ENCODE measurements around the gene NARS2. TPM values are rescaled to one million over a fixed set of nuclear protein-coding genes. Genes with fewer than 3 reads are reported as not detected.

Gene NARS2
- total and polyA plus RNA-seq, 9 of the 15 experiments (the other 6 are each of a cell fraction or from before 2014, with no cell fraction given), result 26.8 to 48.0 (median 34.2) TPM

GRCh38 chr11:78417888-78418583, 156.6 kb downstream of the NARS2 start (continued):
- TF ChIP-seq ZNF224 (CRISPR knock-in tag; IDR thresholded peaks at IDR 0.05) (no peak), MTA3 (IDR thresholded peaks at IDR 0.05; ENCODE audit: borderline replicate concordance) (peak; percentile 77), CSDE1 (IDR thresholded peaks at IDR 0.05) (no peak), CBX1 (IDR thresholded peaks at IDR 0.05; ENCODE audit: low read depth) (peak; percentile 28; the same call in 1 of the 2 replicates), ETS1 (conservative IDR thresholded peaks at IDR 0.05; ENCODE audit: control insufficient read depth, low read depth, low read length) (peak; percentile 58), NRF1 (conservative IDR thresholded peaks at IDR 0.05 in 1 of 2, IDR thresholded peaks at IDR 0.05 in 1 of 2) (peak; percentile 81 to 84), POLR2H (tag; IDR thresholded peaks at IDR 0.05; ENCODE audit: low read depth) (0 out of 2 replicates have a peak, but pooled peaks have one; percentile 35), ZNF263 (CRISPR knock-in tag; IDR thresholded peaks at IDR 0.05; ENCODE audit: borderline replicate concordance) (peak; percentile 53; the same call in 1 of the 2 replicates), ZNF668 (CRISPR knock-in tag; IDR thresholded peaks at IDR 0.05) (0 out of 2 replicates have a peak, but pooled peaks have one; percentile 29), PURB (CRISPR knock-in tag; IDR thresholded peaks at IDR 0.05; ENCODE audit: low read depth) (no peak), SAFB (IDR thresholded peaks at IDR 0.05; ENCODE audit: borderline replicate concordance, low read depth, low read length) (0 out of 2 replicates have a peak, but pooled peaks have one; percentile 35), HDAC1 (IDR thresholded peaks at IDR 0.05) (0 out of 4 replicates have a peak, but pooled peaks of 1 of the 2 experiments have one; percentile 14), NFRKB (IDR thresholded peaks at IDR 0.05; ENCODE audit: low read depth) (peak; percentile 50; the same call in 1 of the 2 replicates), RHOXF2B (CRISPR knock-in tag; conservative IDR thresholded peaks at IDR 0.05) (no peak), HNRNPL (IDR thresholded peaks at IDR 0.05; ENCODE audit: low read depth, low read length) (peak; percentile 66; the same call in 1 of the 2 replicates), MBD2 (IDR thresholded peaks at IDR 0.05; ENCODE audit: borderline replicate concordance, low read depth) (no peak), KLF13 (tag; IDR thresholded peaks at IDR 0.05; ENCODE audit: borderline replicate concordance, low read depth) (peak; percentile 56; the same call in 1 of the 2 replicates), MTF1 (CRISPR knock-in tag; IDR thresholded peaks at IDR 0.05; ENCODE audit: borderline replicate concordance) (no peak)
- TF ChIP-seq, protein P1, sequence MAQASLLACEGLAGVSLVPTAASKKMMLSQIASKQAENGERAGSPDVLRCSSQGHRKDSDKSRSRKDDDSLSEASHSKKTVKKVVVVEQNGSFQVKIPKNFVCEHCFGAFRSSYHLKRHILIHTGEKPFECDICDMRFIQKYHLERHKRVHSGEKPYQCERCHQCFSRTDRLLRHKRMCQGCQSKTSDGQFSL (CRISPR knock-in tag; IDR thresholded peaks at IDR 0.05), result peak; percentile 30; the same call in 1 of the 2 replicates
- TF ChIP-seq, protein P1 (tag; IDR thresholded peaks at IDR 0.05), result no peak
- TF ChIP-seq, protein P2, sequence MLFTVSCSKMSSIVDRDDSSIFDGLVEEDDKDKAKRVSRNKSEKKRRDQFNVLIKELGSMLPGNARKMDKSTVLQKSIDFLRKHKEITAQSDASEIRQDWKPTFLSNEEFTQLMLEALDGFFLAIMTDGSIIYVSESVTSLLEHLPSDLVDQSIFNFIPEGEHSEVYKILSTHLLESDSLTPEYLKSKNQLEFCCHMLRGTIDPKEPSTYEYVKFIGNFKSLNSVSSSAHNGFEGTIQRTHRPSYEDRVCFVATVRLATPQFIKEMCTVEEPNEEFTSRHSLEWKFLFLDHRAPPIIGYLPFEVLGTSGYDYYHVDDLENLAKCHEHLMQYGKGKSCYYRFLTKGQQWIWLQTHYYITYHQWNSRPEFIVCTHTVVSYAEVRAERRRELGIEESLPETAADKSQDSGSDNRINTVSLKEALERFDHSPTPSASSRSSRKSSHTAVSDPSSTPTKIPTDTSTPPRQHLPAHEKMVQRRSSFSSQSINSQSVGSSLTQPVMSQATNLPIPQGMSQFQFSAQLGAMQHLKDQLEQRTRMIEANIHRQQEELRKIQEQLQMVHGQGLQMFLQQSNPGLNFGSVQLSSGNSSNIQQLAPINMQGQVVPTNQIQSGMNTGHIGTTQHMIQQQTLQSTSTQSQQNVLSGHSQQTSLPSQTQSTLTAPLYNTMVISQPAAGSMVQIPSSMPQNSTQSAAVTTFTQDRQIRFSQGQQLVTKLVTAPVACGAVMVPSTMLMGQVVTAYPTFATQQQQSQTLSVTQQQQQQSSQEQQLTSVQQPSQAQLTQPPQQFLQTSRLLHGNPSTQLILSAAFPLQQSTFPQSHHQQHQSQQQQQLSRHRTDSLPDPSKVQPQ (CRISPR knock-in tag; IDR thresholded peaks at IDR 0.05; ENCODE audit: borderline replicate concordance), result no peak
- TF ChIP-seq, protein P3, sequence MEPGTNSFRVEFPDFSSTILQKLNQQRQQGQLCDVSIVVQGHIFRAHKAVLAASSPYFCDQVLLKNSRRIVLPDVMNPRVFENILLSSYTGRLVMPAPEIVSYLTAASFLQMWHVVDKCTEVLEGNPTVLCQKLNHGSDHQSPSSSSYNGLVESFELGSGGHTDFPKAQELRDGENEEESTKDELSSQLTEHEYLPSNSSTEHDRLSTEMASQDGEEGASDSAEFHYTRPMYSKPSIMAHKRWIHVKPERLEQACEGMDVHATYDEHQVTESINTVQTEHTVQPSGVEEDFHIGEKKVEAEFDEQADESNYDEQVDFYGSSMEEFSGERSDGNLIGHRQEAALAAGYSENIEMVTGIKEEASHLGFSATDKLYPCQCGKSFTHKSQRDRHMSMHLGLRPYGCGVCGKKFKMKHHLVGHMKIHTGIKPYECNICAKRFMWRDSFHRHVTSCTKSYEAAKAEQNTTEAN (CRISPR knock-in tag; IDR thresholded peaks at IDR 0.05), result 0 out of 2 replicates have a peak, but pooled peaks have one; percentile 43

Measured in K562 (cell line).